Measurements from ENCODE around the gene TFF1.

TFF1 gene

DNA sequence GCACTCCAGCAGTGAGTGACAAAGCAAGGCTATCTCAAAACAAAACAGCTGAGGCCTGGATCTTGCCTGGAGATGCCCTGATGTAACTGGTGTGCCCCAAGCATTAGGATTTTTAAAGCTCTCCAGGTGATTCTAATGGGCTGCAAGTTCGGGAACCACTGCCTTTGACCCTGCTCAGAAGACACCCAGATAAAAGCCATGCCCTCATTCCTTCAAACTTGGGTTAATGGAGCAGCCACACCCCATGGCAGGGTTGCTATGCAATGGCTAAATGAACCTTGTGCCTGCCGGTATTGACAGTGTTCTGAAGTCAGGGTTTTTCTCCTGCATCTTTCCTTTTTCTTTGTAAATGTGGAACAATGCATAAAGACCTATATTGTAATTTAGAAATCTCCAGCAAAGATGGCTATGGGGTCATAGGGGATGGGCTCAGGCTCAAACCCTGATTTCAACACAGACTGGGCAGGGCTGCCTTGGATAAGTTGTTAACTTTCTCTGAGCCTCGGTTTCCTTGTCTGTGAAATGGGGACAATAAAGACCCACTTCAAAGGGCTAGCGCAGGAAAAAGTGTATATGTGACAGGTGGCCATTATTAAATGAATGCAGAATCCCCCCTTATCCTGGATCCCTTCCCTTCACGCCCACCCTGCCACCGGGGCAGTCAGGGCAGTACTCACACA is 51.6 kb downstream of the TFF1 start:
- DNase-seq = peak; percentile 36

DNA sequence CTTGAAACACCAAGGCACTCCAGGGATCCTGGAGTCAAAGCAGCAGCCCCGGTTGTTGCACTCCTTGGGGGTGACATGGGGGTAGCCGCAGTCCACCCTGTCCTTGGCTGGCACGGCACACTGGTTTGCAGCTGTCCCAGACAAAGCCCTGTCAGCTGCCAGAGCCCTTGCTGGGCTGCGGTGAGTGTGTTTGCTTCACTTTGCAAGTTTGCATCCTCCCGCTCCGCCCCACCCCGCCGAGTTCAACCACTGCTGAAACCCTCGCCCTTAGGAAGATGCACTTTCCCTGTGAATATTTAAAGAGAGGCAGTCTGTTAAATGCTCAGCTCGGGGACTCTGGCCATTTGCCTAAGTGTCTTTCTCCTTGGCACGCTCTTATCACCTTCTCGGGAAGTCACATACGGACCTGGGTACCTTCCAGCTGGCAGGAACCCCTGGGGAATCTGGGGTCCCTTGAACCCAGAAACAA is 52.8 kb downstream of the TFF1 start:
- peak; percentile 55 for DNase-seq

DNA sequence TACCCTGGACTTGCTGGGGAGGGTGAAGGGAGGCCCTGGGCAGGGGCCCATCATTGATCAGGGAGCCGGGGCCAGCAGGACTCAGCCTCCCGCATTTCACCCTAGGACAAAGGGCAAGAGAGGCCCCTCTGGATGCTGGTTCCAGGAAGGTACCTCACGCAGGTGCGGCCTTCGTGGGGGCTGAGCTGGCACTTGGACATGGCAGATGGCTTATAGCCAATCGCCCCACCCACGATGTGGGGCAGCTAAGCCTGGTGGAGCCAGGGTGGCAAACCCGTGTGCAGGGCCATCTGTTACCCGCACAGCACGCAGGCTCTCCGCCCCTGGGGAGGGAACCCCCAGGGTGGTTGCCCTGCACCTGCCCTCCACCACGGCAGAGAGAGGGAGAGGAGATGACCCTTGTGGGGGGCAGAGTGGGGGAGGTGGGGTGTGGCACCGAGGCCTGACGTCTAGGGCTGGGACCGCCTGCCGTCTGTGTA is 53.7 kb downstream of the TFF1 start:
- peak; percentile 43 for DNase-seq

Data from islet precursor cell (in vitro differentiated cells).